ENCODE measurements around the gene DDA1. TPM values are rescaled to one million over a fixed set of nuclear protein-coding genes. Genes with fewer than 3 reads are reported as not detected.

Gene DDA1
- total and polyA plus RNA-seq, 9 of the 15 experiments (the other 6 are each of a cell fraction or from before 2014, with no cell fraction given) = 1.4 to 83.8 (median 33.8) TPM

DNA sequence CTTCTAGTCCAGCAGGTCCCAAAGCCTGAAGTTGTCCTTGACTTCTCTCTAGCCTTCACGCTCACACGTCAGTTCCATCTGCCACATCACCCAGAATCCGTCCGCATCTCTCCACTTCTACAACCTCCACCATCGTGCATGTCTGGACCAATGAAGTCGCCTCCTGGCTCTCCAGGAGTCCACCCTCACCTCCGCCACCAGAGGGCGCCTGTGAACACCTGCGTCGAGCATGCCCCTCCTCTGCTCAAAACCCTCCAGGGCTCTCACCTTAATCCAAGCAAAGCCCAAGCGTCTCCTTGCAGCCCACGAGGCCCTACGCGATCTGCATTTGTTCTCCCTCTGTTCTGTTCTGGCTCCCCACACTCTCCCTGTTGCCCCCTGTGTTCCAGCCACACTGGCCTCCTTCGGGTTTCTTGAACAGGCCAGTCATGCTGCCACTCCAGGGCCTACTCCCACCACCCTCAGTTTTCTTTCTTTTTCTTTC lies 48.5 kb upstream of the DDA1 start (continued):
- TF ChIP-seq, protein P1, sequence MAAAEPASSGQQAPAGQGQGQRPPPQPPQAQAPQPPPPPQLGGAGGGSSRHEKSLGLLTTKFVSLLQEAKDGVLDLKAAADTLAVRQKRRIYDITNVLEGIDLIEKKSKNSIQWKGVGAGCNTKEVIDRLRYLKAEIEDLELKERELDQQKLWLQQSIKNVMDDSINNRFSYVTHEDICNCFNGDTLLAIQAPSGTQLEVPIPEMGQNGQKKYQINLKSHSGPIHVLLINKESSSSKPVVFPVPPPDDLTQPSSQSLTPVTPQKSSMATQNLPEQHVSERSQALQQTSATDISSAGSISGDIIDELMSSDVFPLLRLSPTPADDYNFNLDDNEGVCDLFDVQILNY (CRISPR knock-in tag; IDR thresholded peaks at IDR 0.05) = no peak
- no peak for TF ChIP-seq NCOA2 (IDR thresholded peaks at IDR 0.05; ENCODE audit: partially characterized antibody in 2 of 2)
- TF ChIP-seq RUNX1 (IDR thresholded peaks at IDR 0.05; ENCODE audit: low read depth) = 0 out of 2 replicates have a peak, but pooled peaks have one; percentile 18

DNA sequence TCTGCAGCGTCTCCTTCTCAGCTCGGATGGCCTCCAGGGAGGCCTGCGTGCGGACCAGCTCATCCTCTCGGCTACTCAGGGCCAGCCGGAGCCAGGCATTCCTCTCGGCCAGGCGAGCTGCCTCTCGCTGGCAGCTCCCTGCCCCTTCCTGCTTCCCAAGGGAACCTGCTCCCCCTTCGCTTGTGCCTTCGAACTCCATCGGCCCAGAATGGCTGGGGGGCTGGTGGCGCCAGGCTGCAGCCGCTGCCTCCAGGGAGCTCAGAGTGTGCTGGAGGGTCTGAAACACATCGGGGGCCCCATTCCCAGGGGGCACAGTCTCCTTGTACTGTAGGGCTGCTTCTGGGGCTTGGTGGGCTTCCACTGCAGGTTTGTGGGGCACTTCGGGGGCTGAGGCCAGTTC lies 46.8 kb upstream of the DDA1 start:
- Histone ChIP-seq H3K9me1 (ENCODE audit: control insufficient read depth, insufficient read depth, low read length) (no peaks in the 10 kb centered on the region), H3K27me3 (ENCODE audit: control insufficient read depth in 2 of 2, insufficient read depth in 2 of 2, low read length in 2 of 2) (no peaks in the 10 kb centered on the region), H3K9ac (ENCODE audit: insufficient read depth in 1 of 2, low read depth in 2 of 2, low read length in 2 of 2) (peak overlapping the region in 1 of 2 experiments; percentile 79; a peak in 2 of 4 replicates), H3K4me2 (ENCODE audit: insufficient read depth, low read length) (no peak overlapping the region), H3K9me3 (replicated peaks; ENCODE audit: control insufficient read depth, insufficient read depth, low read depth, low read length) (no peaks in the 10 kb centered on the region), H3K4me3 (no peak overlapping the region), H3K27ac (ENCODE audit: extremely low read depth, low read depth, low read length) (no peak overlapping the region), H4K20me1 (replicated peaks; ENCODE audit: control insufficient read depth, insufficient read depth, low read length) (no peaks in the 10 kb centered on the region), H3K36me3 (ENCODE audit: control insufficient read depth, insufficient read depth, low read length) (no peaks in the 10 kb centered on the region), H2AFZ (ENCODE audit: low read depth, low read length) (no peak overlapping the region), H3K4me1 (replicated peaks in 1 of 2; ENCODE audit: control insufficient read depth in 2 of 2, insufficient read depth in 2 of 2, low read length in 2 of 2) (peaks cover 3 to 17% of the 10 kb centered on the region in 2 experiments; a peak in 3 of 5 replicates), H3K79me2 (ENCODE audit: control insufficient read depth, insufficient read depth, low read length) (peaks cover 3% of the 10 kb centered on the region)
- intact Hi-C loops (cut with micrococcal nuclease) = no loop called here
- 86% methylated on average over 14 of the region's 16 CpGs for WGBS (ENCODE audit: insufficient coverage, low coverage, missing lambda C conversion rate)
- FAIRE-seq (no peak), ATAC-seq (no peak), DNase-seq (ENCODE audit: extremely low read depth in 1 of 4, low spot score in 3 of 4) (no peak)
- no TSS peak for BruUV-seq (replicated peaks)
- in situ Hi-C loops (cut with MboI) = no loop called here
- ChIA-PET CTCF (ENCODE audit: low intra/inter-chr PET ratio) (no interaction called here), POLR2A (interaction anchor here (0.6 kb wide), 1 partner anchor 24 kb away, joined by 3 read pairs; no protein-coding TSS in a partner anchor)
- no peak for TF ChIP-seq HMGN3 (IDR thresholded peaks at IDR 0.05; ENCODE audit: borderline replicate concordance, extremely low read depth, insufficient read length, low read depth, low read length)
- no peak for TF ChIP-seq CBX1 (IDR thresholded peaks at IDR 0.05; ENCODE audit: low read depth)

Measured in K562 (cell line).